OCI-LY7 (cell line): ENCODE data around the gene CARD19.

Experiments
- EZH2phosphoT487 ChIP-seq: fragments of 200-600 bp; sonication (generic); IDR thresholded peaks from 2 replicates; pipeline ENCODE4 v1.6.1; 2018; ENCODE audit warnings: low read depth, borderline replicate concordance, mild to moderate bottlenecking, mixed run types, antibody characterized with exemption, low read length, moderate library complexity, mixed read lengths
- TF ChIP-seq, protein P1 (sequence below): fragments of 200-600 bp; sonication (generic); conservative IDR thresholded peaks from 2 replicates; pipeline ENCODE4 v1.5.1; 2014; ENCODE audit warnings: mild to moderate bottlenecking, antibody characterized with exemption, low read length, moderate library complexity, mixed read lengths

DNA sequence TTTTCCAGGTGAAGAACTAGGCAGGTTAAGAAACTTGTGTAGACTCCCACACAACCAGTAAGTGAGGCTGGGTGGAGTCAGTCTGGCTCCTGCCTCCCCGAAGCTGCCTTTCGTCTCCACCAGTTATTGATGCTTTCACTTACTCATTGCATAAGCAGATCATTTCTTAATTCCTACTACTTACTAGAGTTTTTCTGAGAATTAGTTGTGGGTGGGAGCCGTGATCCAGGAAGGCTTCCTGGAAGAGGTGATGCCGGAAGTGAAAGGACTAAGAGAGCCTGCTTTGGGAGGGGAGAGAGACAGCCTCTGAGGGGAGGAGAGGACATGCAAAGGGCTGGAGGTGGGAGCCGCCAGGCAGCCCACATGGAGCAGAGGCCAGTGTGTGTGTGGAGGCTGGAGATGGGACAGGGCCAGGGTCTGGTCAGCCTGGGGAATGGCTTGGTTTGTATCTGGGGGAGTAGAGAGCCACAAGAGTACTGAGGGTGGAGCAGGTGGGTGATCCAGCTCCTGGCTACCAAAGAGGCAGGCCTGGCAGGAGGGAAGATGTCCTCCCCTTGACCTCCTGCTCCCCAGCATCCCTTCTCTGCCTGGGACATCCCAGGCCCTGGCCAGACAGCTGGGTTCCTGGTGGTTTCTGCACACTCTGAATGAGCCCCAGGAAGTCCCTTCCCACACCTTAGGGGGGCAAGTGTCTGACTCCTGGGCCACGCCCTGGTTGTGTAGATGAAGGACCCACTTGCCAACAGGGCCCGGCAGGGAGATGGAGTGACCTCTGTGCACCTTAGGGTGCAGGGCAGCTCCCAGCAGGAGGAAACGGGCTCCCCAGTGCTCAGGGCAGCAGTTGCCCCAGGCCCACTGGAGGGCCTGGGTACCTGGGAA is 12.2 kb upstream of the CARD19 start:
- TF ChIP-seq, protein P1, sequence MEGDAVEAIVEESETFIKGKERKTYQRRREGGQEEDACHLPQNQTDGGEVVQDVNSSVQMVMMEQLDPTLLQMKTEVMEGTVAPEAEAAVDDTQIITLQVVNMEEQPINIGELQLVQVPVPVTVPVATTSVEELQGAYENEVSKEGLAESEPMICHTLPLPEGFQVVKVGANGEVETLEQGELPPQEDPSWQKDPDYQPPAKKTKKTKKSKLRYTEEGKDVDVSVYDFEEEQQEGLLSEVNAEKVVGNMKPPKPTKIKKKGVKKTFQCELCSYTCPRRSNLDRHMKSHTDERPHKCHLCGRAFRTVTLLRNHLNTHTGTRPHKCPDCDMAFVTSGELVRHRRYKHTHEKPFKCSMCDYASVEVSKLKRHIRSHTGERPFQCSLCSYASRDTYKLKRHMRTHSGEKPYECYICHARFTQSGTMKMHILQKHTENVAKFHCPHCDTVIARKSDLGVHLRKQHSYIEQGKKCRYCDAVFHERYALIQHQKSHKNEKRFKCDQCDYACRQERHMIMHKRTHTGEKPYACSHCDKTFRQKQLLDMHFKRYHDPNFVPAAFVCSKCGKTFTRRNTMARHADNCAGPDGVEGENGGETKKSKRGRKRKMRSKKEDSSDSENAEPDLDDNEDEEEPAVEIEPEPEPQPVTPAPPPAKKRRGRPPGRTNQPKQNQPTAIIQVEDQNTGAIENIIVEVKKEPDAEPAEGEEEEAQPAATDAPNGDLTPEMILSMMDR = no peak
- no peak for TF ChIP-seq EZH2phosphoT487
